Measurements from ENCODE around the gene PICALM.
A peak's percentile ranks its signal among the peaks of the same experiment; 100 is the strongest.
"Not testable (repeated sequence)": the region's sequence is repeated elsewhere in the genome, so short reads cannot be mapped to it uniquely, and the experiment has no call there.

The PICALM gene

DNA sequence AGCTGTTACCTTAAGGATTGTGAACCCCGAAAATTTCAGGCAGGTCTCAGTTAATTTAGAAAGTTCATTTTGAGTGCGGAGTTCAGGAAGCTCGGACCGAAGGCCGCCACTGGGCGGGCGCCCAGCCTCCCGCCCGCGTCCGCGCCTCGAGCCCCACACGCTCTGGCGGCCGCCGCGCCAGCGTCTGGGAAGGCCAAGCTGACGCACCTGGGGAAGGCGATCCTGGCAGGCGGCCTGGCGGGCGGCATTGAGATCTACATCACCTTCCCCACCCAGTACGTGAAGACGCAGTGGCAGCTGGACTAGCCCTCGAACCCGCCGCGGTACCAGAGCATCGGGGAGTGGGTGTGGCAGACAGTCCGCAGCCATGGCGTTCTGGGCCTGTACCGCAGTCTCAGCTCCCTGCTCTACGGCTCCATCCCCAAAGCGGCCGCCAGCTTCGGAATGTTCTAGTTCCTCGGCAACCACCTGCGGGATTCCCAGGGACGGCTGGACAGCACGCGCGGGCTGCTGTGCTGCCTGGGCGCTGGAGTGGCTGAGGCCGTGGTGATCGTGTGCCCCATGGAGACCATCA lies 134.2 kb downstream of the PICALM start:
- H3K27ac ChIP-seq, result no peak overlapping the region
- no peak overlapping the region for H3K9ac ChIP-seq
- no peaks in the 10 kb centered on the region for H3K9me3 ChIP-seq (ENCODE audit: control insufficient read depth, low read length)
- H3K36me3 ChIP-seq (ENCODE audit: control insufficient read depth, insufficient read depth, low read length), result no peaks in the 10 kb centered on the region
- TF ChIP-seq, protein P1, sequence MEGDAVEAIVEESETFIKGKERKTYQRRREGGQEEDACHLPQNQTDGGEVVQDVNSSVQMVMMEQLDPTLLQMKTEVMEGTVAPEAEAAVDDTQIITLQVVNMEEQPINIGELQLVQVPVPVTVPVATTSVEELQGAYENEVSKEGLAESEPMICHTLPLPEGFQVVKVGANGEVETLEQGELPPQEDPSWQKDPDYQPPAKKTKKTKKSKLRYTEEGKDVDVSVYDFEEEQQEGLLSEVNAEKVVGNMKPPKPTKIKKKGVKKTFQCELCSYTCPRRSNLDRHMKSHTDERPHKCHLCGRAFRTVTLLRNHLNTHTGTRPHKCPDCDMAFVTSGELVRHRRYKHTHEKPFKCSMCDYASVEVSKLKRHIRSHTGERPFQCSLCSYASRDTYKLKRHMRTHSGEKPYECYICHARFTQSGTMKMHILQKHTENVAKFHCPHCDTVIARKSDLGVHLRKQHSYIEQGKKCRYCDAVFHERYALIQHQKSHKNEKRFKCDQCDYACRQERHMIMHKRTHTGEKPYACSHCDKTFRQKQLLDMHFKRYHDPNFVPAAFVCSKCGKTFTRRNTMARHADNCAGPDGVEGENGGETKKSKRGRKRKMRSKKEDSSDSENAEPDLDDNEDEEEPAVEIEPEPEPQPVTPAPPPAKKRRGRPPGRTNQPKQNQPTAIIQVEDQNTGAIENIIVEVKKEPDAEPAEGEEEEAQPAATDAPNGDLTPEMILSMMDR (IDR thresholded peaks at IDR 0.05), result no peak
- no peaks in the 10 kb centered on the region for H3K79me2 ChIP-seq
- H3K27me3 ChIP-seq (ENCODE audit: control insufficient read depth, insufficient read depth, low read length), result no peaks in the 10 kb centered on the region
- H2AFZ ChIP-seq, result peak overlapping the region; percentile 60
- no peaks in the 10 kb centered on the region for H3K4me1 ChIP-seq
- no peak overlapping the region for H3K4me3 ChIP-seq (ENCODE audit: low read depth, low read length)
- no peak overlapping the region for H3K4me2 ChIP-seq (ENCODE audit: low read length)

DNA sequence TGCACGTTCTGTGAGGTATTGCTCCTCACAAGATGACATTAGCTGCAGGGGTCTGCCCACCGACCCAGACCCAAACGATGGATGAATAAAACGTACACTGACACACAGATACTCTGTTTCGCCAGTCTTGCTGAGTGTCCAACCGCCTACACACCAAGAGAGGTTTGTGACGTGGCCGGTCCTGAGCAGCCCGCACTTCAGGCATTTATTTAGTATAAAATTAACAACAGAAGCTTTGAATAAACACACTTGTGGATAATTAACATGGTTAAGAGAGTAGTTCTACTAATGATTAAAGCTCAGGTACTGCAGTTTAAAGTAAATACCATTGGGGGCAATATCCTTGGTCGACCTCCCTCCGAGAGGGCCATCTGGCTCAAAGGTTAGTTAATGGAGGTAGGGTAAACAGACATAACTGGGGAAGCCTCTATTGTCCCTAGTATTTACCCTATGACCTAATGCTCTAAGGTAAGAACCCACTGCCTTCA lies 138.0 kb downstream of the PICALM start:
- Histone ChIP-seq H3K79me2 (no peaks in the 10 kb centered on the region), H3K27me3 (ENCODE audit: control insufficient read depth, insufficient read depth, low read length) (no peaks in the 10 kb centered on the region), H3K9me3 (ENCODE audit: control insufficient read depth, low read length) (no peaks in the 10 kb centered on the region), H3K4me1 (no peaks in the 10 kb centered on the region), H3K4me3 (ENCODE audit: low read depth, low read length) (no peak overlapping the region), H3K27ac (no peak overlapping the region), H3K4me2 (ENCODE audit: low read length) (no peak overlapping the region), H3K36me3 (ENCODE audit: control insufficient read depth, insufficient read depth, low read length) (no peaks in the 10 kb centered on the region), H3K9ac (no peak overlapping the region), H2AFZ (no peak overlapping the region)
- TF ChIP-seq, protein P1 (IDR thresholded peaks at IDR 0.05), result no peak

DNA sequence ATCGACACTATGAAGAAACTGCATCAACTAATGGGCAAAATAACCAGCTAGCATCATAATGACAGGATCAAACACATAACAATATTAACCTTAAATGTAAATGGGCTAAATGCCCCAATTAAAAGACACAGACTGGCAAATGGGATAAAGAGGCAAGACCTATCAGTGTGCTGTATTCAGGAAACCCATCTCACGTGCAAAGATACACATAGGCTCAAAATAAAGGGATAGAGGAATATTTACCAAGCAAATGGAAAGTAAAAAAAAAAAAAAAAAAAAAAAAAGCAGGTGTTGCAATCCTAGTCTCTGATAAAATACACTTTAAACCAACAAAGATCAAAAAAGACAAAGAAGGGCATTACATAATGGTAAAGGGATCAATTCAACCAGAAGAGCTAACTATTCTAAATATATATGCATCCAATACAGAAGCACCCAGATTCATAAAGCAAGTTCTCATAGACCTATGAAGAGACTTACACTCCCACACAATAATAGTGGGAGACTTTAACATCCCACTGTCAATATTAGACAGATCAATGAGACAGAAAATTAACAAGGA lies 142.2 kb downstream of the PICALM start:
- H2AFZ ChIP-seq; H3K79me2 ChIP-seq; H3K36me3 ChIP-seq (ENCODE audit: control insufficient read depth, insufficient read depth, low read length); H3K27ac ChIP-seq; H3K9ac ChIP-seq; H3K4me1 ChIP-seq; H3K9me3 ChIP-seq (ENCODE audit: control insufficient read depth, low read length); H3K4me3 ChIP-seq (ENCODE audit: low read depth, low read length); H3K4me2 ChIP-seq (ENCODE audit: low read length); H3K27me3 ChIP-seq (ENCODE audit: control insufficient read depth, insufficient read depth, low read length): not testable (repeated sequence)

DNA sequence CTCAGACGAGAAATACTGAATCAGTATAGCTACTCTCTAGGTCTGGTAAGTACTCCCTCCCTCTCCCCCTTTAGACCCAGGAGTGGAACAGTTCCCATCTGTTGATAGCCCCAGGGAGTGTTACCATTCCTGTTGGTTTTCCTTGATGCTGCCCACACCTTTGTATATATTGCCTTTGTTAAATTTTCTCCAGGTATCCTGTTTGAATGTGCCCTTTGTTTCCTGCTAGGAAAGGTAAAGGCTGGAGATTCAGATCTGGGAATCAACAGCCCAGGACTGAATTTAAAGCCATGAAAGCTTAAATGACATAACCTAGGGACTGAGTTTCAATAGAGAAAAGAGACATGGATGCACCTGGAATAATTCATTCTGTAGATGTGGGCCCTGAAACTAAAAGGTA lies 145.4 kb downstream of the PICALM start:
- Histone ChIP-seq H3K4me3 (ENCODE audit: low read depth, low read length) (no peak overlapping the region), H3K27me3 (ENCODE audit: control insufficient read depth, insufficient read depth, low read length) (no peaks in the 10 kb centered on the region), H2AFZ (no peak overlapping the region), H3K27ac (no peak overlapping the region), H3K9ac (no peak overlapping the region), H3K79me2 (no peaks in the 10 kb centered on the region), H3K36me3 (ENCODE audit: control insufficient read depth, insufficient read depth, low read length) (no peaks in the 10 kb centered on the region), H3K9me3 (ENCODE audit: control insufficient read depth, low read length) (no peaks in the 10 kb centered on the region), H3K4me1 (no peaks in the 10 kb centered on the region), H3K4me2 (ENCODE audit: low read length) (no peak overlapping the region)
- TF ChIP-seq, protein P1 (IDR thresholded peaks at IDR 0.05), result no peak

DNA sequence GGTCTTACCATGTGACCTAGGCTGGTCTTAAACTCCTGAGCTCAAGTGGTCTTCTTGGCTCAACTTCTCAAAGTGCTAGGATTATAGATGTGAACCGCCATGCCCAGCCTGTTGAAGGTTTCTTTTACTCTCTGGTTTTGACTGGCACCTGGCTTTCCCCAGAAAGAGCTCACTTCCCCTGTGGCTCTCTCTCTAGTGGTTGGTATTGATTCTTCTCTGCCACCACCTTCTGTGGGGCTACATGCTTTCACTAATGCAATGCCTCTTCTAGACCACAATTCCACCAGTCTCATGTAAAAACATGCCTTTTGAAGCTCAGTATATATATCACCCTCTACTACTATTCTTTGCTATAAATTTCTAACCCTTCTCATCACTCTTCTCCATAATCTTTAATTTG lies 146.5 kb downstream of the PICALM start:
- Histone ChIP-seq H3K4me3 (ENCODE audit: low read depth, low read length) (no peak overlapping the region), H3K79me2 (no peaks in the 10 kb centered on the region), H3K36me3 (ENCODE audit: control insufficient read depth, insufficient read depth, low read length) (no peaks in the 10 kb centered on the region), H3K4me2 (ENCODE audit: low read length) (no peak overlapping the region), H2AFZ (no peak overlapping the region), H3K9me3 (ENCODE audit: control insufficient read depth, low read length) (no peaks in the 10 kb centered on the region), H3K9ac (no peak overlapping the region), H3K4me1 (no peaks in the 10 kb centered on the region), H3K27me3 (ENCODE audit: control insufficient read depth, insufficient read depth, low read length) (no peaks in the 10 kb centered on the region), H3K27ac (no peak overlapping the region)
- TF ChIP-seq, protein P1 (IDR thresholded peaks at IDR 0.05), result no peak
